HG03139 (cell line): Measurements from ENCODE around the gene ARHGEF5.
"Not testable (repeated sequence)": the region's sequence is repeated elsewhere in the genome, so short reads cannot be mapped to it uniquely, and the experiment has no call there.

ENCODE experiments used
- ATAC-seq: cut with Tn5 transposase; IDR thresholded peaks from one replicate; pipeline ENCODE4 v1.9.1; 2021; ENCODE audit not compliant: unreplicated experiment

ARHGEF5 gene

DNA sequence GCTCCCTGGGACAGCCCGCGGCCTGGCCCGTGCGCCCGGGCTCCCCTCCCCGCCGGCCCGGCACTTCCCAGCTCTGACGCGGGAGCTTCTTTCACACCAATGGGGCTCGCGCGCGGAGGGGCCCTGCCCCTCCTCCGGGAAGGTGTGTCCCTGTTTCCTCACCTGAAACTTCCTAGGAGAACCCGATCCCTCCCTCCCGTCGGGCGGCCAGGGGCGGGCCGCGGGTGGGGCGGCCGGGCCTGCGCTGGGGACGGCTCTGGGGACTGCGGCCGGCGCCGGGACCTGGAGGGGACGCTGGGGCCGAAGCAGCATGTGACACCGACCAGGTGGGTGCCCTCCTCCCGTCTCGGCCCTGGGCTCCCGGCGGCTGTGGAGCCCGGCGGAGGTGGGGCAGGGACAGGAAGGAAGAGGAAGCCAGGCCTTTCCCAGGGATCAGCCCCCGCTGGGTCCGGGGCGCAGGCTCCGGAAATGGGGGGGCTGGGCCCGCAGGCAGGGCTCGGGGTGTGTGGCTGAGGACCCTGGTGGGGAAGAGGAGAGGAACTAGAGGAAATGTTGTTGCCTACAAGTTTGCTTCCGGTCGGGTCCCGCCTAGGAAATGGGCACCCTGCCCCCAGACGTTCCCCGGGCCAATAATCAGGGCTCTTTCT is at the start of gene ARHGEF5:
TSS of gene ARHGEF5 (plus strand) at position 227 of the 647 bp plus-strand sequence. CDS start 7,268 bp downstream, outside the sequence.
- peak; percentile 67 for ATAC-seq

DNA sequence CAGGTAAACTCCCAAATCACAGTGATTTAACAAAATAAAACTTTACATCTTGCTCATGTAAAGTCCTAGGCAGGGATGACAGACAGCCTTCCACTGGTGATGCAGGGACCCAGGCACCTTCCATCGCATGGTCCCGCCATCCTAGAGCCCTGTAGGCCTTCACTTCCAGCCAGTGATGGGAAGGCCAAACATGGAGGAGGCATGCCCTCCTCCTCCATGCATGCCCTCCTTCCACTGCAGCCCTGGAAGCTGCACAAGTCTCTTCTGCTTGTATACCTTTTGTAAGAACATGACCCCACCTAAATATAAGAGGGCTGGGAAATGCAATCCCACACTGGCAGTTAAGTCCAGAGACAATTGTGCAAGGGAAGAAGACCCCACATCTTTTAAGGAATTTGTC is 45.5 kb upstream of the ARHGEF5 start:
- not testable (repeated sequence) for ATAC-seq

DNA sequence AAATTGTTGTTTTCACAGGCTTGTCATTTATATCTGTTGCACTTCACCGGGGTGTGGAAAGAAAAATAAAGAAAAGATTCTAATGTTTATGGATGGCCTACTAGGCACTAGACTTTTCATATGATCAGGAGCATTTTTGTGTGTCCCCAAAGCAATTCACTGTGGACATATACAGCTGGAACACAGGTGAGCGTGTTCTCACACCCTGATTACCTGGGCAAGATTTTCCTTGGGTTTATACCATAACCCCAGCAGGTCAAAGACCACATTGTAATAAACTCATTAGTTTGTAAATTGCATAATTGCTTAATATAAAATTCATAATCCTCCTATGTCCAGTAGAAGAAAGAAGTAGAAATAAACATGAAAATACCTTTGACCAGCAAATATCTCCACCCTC is 44.0 kb upstream of the ARHGEF5 start:
- not testable (repeated sequence) for ATAC-seq

DNA sequence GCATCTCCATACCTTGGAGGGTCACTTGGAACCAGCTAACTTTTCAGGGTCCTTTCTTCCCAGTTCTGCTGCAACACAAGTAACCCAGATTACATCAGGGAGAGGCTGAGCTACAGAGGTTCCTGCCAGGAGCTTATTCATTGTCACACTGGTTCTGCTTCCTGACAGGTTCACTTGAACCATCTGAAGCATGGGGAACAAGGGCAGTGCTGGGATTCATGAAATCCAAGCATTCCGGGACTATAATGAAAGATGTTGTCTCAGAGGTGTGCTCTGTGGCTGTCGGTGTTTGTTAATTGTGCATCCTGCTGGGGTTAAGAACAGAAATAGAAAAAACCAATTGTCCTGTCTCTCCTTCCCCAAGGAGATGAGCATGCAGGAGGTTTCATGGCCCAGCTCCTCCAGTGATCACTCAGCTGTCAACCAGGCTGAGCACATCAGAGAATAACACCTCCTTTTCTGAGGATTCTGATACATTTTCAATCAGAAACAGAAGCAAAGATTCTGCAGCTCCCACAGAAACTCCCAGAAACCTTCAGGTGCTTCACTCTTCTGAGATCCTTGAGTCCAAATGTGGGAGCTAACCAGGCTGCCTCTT is 43.2 kb upstream of the ARHGEF5 start, which contains the start of gene OR2A1:
TSS of gene OR2A1 (plus strand) at position 548 of the 598 bp plus-strand sequence. CDS start 5,706 bp downstream, outside the sequence.
- ATAC-seq: not testable (repeated sequence)

DNA sequence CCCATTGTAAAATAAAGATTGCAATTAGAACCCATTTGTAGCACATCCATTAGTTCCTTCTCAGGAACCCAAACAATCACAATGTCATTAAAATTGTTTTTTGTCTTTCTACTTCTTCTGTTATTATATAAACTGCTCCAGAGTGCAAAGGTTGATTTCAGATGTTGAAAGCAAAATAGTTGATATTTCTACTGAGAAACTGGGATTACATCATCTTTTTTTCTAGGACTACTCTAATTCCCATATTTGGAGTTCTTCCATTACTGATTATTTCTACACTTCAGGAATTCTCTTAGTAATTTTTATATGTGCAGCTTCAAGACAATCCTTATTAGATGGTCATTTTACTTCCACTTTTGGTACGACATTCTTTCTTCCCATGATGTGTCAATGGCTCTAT is 37.7 kb upstream of the ARHGEF5 start:
- not testable (repeated sequence) for ATAC-seq

DNA sequence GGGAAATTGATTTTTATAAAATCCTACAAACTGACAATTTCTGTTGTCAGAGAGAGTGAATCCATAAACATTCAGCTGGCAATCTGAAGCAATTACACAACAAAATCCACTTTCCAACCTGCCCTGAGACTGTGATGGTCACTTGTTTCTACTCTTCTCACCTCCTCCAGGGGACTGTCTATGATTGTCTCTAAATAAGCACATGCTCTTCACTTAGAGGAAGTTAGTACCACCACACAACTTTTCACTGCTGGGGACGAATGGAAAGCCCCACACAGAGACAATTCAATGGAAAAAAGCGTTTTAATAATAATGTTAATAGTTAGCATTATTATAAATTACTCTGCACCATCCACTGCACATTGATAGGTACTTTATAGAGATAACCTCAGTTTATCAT is 35.7 kb upstream of the ARHGEF5 start:
- not testable (repeated sequence) for ATAC-seq

DNA sequence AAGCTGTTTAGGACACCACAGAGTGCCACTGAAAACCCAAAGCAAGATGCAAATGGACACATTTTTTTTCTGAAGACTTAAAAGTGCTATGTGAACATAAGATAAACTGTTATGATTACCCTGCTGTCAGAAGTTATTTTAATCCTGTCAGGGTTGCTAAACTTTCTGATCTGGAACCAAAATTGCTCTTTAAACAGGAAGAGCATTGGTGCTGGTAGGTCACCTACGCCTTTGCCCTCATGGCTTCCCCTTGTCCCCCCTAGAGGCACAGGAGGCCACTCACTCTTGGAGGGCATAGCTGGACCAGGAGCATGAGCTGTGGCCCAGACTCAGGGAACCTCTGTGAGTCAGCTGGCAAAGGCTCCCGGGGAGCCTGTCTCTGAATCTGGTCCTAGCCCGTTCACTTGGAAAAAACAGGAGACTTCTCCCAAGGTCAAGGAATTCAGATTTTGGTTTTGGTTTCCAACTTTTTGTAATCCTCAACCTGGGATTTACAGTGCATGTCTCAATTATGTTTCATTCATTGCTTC is 33.5 kb upstream of the ARHGEF5 start:
- not testable (repeated sequence) for ATAC-seq

DNA sequence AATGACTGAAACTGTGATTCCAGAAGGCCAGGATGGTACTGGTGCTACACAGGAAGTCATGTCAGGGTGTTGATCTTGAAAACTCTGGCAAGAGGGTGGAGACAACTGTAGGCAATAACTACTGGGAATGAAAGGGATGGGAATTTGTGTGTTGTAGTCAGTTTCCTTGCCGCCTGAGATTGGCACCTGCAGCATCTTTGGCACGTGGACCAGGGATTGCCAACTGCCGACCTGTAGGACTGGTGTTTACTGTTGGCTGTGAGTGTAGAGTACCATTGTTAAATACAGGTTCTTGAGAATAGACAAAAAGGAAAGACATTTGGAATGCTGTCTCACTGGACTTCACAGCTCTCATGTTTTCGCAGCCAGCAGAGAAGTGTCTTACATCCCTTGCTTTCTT is 31.8 kb upstream of the ARHGEF5 start:
- not testable (repeated sequence) for ATAC-seq

DNA sequence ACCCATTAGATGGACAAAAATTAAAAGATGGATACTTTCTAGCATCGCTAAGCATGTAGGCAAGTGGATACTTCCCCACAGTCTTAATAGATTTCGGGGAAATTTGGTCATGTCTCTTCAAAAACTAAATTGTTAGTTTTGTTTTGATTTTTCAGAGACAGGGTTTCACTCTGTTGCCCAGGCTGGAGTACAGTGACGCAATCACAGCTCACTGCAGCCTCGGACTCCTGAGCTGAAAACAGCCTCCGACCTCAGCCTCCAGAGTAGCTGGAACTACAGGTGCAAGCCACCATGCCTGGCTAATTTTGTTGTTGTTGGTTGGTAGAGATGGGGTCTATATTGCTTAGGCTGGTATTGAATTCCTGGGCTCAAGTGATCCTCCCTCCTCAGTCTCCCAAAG is 29.3 kb upstream of the ARHGEF5 start:
- not testable (repeated sequence) for ATAC-seq

DNA sequence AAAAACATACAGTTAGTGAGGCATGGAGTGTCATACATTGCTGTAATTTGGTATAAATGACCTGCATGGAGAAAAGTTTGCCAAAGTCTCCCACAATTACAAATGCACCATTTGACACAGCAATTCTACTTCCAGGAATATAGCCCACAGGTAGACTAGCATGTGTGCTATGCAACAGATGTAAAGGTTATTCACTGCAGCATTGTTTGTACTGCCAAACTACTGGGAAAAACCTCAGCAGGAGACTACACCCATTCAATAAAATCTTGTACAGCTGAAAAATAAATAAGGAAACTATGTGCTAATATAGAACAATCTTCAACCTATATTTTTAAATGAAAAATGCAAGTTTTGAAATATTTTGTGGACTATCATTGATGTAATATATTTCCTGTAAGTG is 25.2 kb upstream of the ARHGEF5 start:
- not testable (repeated sequence) for ATAC-seq

DNA sequence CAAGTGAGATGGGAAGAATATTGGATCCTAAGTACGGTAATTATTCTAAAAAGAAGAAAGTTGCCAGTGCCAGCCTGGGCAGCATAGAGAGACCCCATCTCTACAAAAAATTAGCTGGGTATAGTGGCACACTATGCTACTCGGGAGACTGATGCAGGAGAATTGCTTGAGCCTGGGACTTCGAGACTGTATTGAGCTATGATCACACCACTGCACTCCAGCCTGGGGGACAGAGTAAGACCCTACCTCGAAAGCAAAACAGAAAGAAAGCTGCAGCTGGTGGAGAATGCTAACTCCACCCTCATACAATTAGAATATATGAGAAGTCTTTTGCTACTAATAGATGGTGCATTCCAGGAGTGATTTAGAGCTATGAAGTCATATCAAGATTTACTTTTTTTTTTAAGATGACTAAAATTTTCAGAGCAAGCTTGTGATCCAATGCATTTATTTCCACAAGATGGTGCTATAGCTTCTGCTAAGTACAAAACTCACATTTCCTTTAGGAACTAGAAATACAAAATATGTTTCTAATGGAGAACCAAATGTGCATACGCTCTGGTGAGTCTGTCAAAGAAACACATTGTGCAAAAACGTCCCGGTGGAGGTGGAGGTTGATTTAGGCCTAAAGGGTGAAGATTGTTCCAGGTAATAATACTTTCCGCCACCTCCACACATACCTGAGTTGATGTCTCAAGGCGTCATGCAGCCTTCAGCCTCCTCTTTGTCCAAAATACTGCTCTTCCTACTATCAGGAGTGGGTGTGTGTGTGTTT is 23.8 kb upstream of the ARHGEF5 start:
- not testable (repeated sequence) for ATAC-seq

DNA sequence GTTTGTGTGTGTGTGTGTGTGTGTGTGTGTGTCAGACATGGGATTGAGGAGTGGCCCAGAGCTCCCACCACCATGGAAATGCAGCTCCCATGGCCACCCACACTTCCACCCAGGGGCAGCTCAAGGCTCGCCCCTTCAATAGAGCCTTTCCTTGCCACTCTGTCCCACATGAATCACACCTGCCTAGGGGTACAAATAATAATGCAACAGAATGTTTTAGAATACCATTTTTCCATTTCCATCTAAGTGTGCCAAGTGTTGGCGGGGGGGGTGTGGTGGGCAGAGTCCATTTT is 23.3 kb upstream of the ARHGEF5 start:
- ATAC-seq: not testable (repeated sequence)

DNA sequence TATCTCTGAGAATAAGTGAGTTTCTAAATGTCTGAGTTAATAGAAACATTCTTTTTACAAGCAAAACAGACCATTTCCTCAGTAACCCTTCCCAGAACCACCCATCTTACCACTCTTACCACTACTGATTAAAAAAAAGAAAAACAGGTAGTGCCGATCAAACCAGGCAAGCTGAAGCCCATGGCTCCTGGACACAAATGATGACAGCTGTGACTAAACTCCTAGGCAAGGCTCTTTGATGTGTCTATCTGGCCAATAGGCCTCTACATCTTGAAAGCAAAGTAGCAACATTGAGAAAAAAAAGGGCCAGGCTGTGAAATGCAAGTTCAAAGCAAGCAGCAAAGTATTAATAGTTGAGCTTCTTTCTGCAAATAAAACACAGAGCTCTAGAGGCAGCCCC is 6.6 kb upstream of the ARHGEF5 start:
- peak; percentile 33 for ATAC-seq

DNA sequence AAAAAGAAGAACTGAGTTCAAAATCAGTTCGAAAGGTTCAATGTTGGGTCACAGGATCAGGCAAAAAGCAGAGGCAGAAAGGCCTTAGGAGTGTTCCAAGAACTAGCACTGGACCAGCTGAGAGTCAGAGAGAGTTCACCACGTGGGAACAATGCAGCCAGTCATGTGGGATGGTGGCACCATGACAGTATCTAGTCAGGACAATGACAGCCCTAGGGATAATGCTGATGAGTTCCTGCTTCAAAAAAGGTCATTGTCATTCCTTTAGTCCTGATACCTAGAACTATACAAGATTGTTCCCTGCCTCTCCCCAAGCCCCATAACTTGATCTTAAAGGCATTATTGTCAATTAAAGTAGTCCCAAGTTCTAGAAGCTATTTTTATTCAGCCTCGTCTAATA is 3.5 kb upstream of the ARHGEF5 start:
- not testable (repeated sequence) for ATAC-seq

DNA sequence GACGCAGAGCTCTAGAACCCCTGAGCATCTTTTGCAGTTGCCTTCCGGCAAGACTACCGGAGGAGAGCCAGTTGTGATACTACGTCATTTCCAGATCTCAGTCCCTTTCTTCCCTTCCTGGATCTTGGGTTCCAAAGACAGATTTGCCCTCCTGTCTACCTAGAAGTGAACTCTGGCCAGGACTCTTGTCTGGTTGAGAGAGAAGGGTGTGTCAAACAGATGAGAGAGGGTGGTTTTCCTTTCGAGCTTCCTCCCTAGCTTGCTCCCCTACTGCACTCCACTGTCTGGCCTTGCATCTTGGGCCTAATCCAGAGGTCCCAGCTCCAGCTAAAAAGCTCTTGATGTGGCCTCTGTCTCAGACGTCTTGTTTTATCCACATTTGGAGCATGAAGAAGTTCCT is 983 bp downstream of the ARHGEF5 start:
- ATAC-seq: not testable (repeated sequence)

DNA sequence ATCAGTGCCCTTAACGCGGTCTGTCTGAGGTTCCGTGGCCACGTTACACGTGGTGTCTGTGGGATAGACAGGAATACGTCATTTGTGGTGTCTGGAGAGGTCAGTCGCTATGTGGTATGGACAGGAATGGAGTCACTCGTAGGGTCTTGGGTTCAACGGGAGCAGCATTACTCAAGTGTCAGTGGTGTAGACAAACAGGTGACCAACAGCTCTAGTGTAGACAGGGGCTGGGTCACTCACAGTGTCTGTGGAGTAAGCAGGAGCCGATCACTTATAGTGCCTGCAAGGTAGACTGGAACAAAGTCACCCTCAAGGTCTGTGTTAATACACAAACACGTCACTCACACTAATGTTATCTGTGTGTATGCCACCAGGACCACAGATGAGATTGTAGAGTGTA is 1.7 kb downstream of the ARHGEF5 start:
- not testable (repeated sequence) for ATAC-seq

DNA sequence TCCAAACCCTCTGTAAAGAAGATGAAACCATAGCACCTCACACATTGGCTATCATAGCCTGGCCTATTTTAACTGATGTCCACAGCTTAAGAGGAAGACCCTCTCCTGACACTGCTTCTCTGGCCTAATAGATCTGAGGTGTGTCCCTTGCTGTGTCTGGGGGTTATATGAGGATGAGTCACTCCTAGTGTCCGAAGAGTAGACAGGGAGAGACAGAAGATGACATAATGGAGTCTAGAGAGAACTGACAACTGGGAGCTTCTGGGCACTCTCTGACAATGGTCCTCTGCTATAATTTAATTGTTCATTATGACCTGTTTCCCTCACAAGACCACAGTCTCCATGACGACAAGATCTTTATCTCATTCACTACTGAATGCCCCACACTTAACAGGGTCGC is 6.9 kb downstream of the ARHGEF5 start:
- ATAC-seq: not testable (repeated sequence)

DNA sequence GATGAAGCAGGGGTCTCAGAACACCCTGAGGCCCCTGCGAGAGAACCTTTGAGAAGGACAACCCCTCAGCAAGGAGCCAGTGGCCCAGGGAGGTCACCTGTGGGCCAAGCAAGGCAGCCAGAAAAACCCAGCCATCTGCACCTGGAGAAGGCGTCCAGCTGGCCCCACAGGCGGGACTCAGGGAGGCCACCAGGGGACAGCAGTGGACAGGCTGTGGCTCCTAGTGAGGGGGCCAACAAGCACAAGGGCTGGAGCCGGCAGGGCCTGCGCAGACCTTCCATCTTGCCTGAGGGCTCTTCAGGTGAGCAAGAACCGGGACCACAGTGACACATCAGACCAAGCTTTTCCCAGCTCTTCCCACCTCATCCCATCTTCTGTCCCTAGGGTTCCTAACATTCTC is 10.3 kb downstream of the ARHGEF5 start:
- ATAC-seq: not testable (repeated sequence)

DNA sequence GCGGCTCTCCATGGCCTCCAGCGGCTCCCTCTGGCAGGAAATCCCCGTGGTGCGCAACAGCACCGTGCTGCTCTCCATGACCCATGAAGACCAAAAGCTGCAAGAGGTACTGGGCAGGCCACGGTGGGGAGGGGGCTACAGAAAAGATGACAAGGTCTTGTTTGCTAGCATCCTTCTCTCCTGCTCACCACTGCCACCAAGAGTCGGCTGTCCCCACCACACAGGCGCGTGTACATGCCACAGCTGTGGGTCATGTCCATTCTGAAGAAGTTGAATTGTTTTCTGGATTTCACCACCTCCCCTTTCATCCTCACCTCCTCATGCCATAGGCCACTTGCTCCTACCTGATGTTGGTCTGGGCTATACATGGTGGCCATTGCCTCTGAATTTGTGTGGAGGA is 12.0 kb downstream of the ARHGEF5 start:
- ATAC-seq: not testable (repeated sequence)

DNA sequence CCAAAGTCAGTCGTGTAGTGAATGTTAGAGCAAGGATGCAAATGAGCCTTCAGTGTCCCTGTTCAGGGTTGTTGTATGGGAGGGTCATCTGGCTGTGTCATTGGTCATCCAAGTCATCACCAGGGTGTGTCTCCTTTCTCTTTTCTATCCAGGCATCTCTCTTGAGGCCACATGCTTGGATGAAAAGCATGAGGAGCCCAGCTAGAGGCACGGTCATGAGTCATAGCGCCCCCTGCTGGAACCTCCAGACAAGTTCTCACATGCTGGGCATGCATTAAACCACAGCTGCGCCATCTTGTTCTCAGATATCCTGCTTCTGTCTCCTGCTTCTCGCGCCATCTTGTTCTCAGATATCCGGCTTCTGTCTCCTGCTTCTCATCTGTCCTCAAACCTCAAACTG is 14.0 kb downstream of the ARHGEF5 start:
- not testable (repeated sequence) for ATAC-seq

DNA sequence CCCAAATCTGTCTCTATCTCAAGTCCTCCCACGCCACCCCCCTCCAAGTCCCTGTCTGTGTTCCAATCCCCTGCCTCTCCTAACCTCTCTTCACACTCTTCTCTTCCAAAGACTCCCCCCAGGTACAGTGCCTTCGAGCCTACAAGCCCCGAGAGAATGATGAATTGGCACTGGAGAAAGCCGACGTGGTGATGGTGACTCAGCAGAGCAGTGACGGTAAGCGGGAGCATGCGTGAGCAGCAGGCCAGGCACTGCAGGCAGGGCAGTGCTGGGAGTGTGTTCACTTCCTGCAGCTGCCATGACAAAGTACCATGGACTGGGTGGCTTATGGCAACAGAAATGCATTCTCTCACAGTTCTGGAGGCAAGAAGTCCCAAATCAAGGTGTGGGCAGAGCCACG is 23.4 kb downstream of the ARHGEF5 start:
- ATAC-seq: no peak
